OCI-LY7 (cell line): ENCODE measurements around the gene COL23A1. TPM values are rescaled to one million over a fixed set of nuclear protein-coding genes. Genes with fewer than 3 reads are reported as not detected.

ENCODE experiments used
- BruUV-seq: library from RNA; stranded (reverse); fragments of 400-500 nt; replicated peaks from 2 replicates; lab custom pipeline; 2021; lab: Mats Ljungman, UMichigan
- CTCF ChIA-PET: fragments of 300-600 bp; sonication (Branson Sonifier 250); formaldehyde crosslinking; loops from one replicate; lab custom pipeline; 2022; ENCODE audit warnings: antibody characterized with exemption; ENCODE audit not compliant: unreplicated experiment; lab: Charles Lee
- POLR2A ChIA-PET: fragments of 300-600 bp; sonication (Branson Sonifier 250); formaldehyde crosslinking; loops from one replicate; lab custom pipeline; 2022; ENCODE audit warnings: antibody characterized with exemption; lab: Charles Lee
- DNase-seq: peaks from one replicate; pipeline ENCODE4 v3.0.0-alpha.2; 2015; ENCODE audit warnings: low spot score
- H2AFZ ChIP-seq: fragments of 200-600 bp; sonication (generic), shearing (Covaris generic); 2 replicates; pipeline ENCODE4 v1.6.1; 2014; ENCODE audit warnings: mild to moderate bottlenecking, antibody characterized with exemption, low read length, moderate library complexity
- H3K27ac ChIP-seq: fragments of 200-600 bp; sonication (generic); 2 replicates; pipeline ENCODE4 v1.5.1; 2014; ENCODE audit warnings: mixed run types, low read depth, mild to moderate bottlenecking, moderate library complexity, low read length, inconsistent platforms; ENCODE audit not compliant: poor library complexity, severe bottlenecking
- H3K36me3 ChIP-seq: fragments of 200-600 bp; sonication (generic); 2 replicates; pipeline ENCODE4 v1.6.1; 2014; ENCODE audit warnings: mild to moderate bottlenecking, antibody characterized with exemption, low read length, moderate library complexity, mixed read lengths; ENCODE audit not compliant: insufficient read depth
- H3K4me1 ChIP-seq: fragments of 200-600 bp; sonication (generic); 2 replicates; pipeline ENCODE4 v1.5.1; 2014; ENCODE audit warnings: mild to moderate bottlenecking, low read length; ENCODE audit not compliant: insufficient read depth, poor library complexity, severe bottlenecking
- H3K4me2 ChIP-seq: fragments of 200-600 bp; sonication (generic); 2 replicates; pipeline ENCODE4 v1.6.1; 2014; ENCODE audit warnings: mild to moderate bottlenecking, low read length
- H3K4me3 ChIP-seq: fragments of 200-600 bp; sonication (generic); 2 replicates; pipeline ENCODE4 v1.5.1; 2014; ENCODE audit warnings: mild to moderate bottlenecking, low read depth, low read length; ENCODE audit not compliant: poor library complexity, severe bottlenecking
- H3K79me2 ChIP-seq: fragments of 200-600 bp; sonication (generic); 2 replicates; pipeline ENCODE4 v1.6.1; 2016; ENCODE audit warnings: low read depth, mild to moderate bottlenecking, low read length, moderate library complexity, mixed read lengths; ENCODE audit not compliant: insufficient read depth
- H3K9me2 ChIP-seq: fragments of 200-600 bp; sonication (generic); 2 replicates; pipeline ENCODE4 v1.6.1; 2016; ENCODE audit warnings: mild to moderate bottlenecking, low read length, mixed read lengths; ENCODE audit not compliant: insufficient read depth
- H3K9me3 ChIP-seq: fragments of 200-600 bp; sonication (generic); 2 replicates; pipeline ENCODE4 v1.6.1; 2014; ENCODE audit warnings: mild to moderate bottlenecking, mixed run types, low read length, mixed read lengths
- H4K20me1 ChIP-seq: fragments of 200-600 bp; sonication (generic); 2 replicates; pipeline ENCODE4 v1.6.1; 2014; ENCODE audit warnings: mild to moderate bottlenecking, antibody characterized with exemption, low read length, moderate library complexity, mixed read lengths; ENCODE audit not compliant: insufficient read depth
- CTCF ChIP-seq: fragments of 200-600 bp; sonication (generic); conservative IDR thresholded peaks from 2 replicates; pipeline ENCODE4 v1.5.1; 2014; ENCODE audit warnings: mild to moderate bottlenecking, antibody characterized with exemption, low read length, moderate library complexity, mixed read lengths
- EZH2phosphoT487 ChIP-seq: fragments of 200-600 bp; sonication (generic); IDR thresholded peaks from 2 replicates; pipeline ENCODE4 v1.6.1; 2018; ENCODE audit warnings: low read depth, borderline replicate concordance, mild to moderate bottlenecking, mixed run types, antibody characterized with exemption, low read length, moderate library complexity, mixed read lengths
- intact Hi-C: fragments of 100-400 bp; cut with micrococcal nuclease; formaldehyde crosslinking; loops from one replicate; pipeline ENCODE4 v1.10.0; 2022; ENCODE audit not compliant: unreplicated experiment
- total RNA-seq, 2 experiments: library from RNA; depleted of rRNA in 1 of 2; stranded (reverse); fragments of >200 nt in 1 of 2; shearing (Covaris generic) in 1 of 2; gene quantifications; 2 replicates each; pipeline ENCODE4 v1.2.3, GENCODE V29; 2014 to 2022

The COL23A1 gene
- total RNA-seq, 2 experiments from 2014 or later: 0.53 TPM; not detected in 1

DNA sequence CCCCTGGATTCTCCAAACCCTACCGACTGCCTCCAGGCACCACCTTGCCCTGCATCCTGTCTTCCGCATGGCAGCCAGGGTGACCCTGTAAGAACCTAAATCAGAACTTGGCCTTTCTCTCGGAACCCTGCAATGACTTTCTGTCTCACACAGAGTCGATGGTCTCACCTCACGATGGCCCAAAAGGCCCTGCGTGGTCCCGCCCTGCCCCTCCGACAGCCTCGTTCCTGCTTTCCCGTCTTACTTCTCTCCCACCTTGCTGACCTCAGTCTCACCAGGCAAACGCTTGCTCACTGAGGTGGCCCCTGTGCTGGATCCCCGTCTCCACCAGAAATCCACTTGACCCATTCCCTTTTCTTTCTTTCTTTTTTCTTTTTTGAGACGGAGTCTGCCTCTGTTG, 214.8 kb downstream of the COL23A1 start:
- ChIA-PET POLR2A (no interaction called here), CTCF (no interaction called here)
- Histone ChIP-seq H3K4me1 (no peaks in the 10 kb centered on the region), H4K20me1 (no peaks in the 10 kb centered on the region), H3K9me2 (no peaks in the 10 kb centered on the region), H3K9me3 (no peaks in the 10 kb centered on the region), H3K4me2 (no peak overlapping the region), H3K4me3 (no peak overlapping the region), H3K36me3 (no peaks in the 10 kb centered on the region), H3K27ac (no peak overlapping the region), H3K79me2 (no peaks in the 10 kb centered on the region), H2AFZ (no peak overlapping the region)
- TF ChIP-seq EZH2phosphoT487: no peak
- TF ChIP-seq CTCF: no peak
- no TSS peak for BruUV-seq
- intact Hi-C loops: no loop called here
- no peak for DNase-seq

DNA sequence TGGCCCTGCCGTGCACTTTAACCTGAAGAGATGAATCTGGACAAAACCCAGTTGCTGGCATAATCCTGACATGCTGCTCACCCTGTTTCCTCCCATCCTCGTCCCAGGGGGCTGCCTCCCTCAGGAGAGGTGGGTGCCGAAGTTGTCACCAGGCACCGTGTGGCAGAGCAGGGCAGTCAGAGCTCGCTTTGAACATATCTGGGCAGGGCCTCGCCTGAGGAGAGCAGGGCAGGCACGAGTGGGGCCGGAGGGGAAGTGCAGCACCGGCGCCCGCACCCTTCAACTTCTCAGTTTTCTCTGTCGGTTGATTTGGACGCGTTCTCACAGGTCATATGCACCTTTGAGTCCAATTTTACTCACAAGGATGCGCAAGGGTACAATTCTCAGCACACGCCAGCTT, 216.5 kb downstream of the COL23A1 start:
- no peak overlapping the region for H3K4me3 ChIP-seq
- no peaks in the 10 kb centered on the region for H3K9me2 ChIP-seq
- intact Hi-C loops: no loop called here

DNA sequence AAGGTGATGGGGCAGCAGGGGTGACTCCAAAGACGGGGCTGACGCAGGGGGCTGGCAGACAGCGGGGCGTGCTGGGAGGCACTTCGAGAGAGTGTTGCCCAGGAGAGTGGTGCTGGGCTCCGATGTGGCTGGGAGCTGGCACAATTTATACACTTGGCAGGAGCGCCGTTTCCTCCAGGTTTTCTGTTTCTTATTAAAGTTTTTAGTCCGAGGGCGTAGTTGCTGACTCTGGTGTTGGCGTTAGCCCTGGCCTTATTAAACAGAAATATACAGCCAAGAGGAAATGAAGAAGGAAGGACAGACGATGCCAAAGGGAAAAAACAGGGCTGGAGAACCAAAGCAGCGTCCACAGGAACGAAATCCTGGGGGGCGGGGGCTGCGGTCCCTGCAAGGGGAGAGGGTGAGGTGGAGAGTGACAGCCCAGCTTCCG, 218.0 kb downstream of the COL23A1 start:
- ChIA-PET POLR2A (no interaction called here), CTCF (no interaction called here)
- Histone ChIP-seq H3K4me1 (no peaks in the 10 kb centered on the region), H3K4me3 (no peak overlapping the region), H2AFZ (no peak overlapping the region), H3K9me3 (no peaks in the 10 kb centered on the region), H3K9me2 (no peaks in the 10 kb centered on the region), H3K36me3 (no peaks in the 10 kb centered on the region), H3K4me2 (no peak overlapping the region), H3K27ac (no peak overlapping the region), H3K79me2 (no peaks in the 10 kb centered on the region), H4K20me1 (no peaks in the 10 kb centered on the region)
- no peak for DNase-seq
- no TSS peak for BruUV-seq
- intact Hi-C loops: no loop called here
- no peak for TF ChIP-seq EZH2phosphoT487
- no peak for TF ChIP-seq CTCF

More for the DNA sequence above, 216.5 kb downstream of the COL23A1 start:
- no peaks in the 10 kb centered on the region for H4K20me1 ChIP-seq
- no peaks in the 10 kb centered on the region for H3K79me2 ChIP-seq
- H3K9me3 ChIP-seq: no peaks in the 10 kb centered on the region
- POLR2A ChIA-PET: no interaction called here
- no peaks in the 10 kb centered on the region for H3K36me3 ChIP-seq
- BruUV-seq: no TSS peak
- no peak overlapping the region for H2AFZ ChIP-seq
- H3K27ac ChIP-seq: no peak overlapping the region
- no peak for TF ChIP-seq CTCF
- no peak for TF ChIP-seq EZH2phosphoT487
- no peak for DNase-seq
- CTCF ChIA-PET: no interaction called here
- no peak overlapping the region for H3K4me2 ChIP-seq
- no peaks in the 10 kb centered on the region for H3K4me1 ChIP-seq
